KBM-7 (cell line): ENCODE measurements around the gene PC.
"Not testable (repeated sequence)": the region's sequence is repeated elsewhere in the genome, so short reads cannot be mapped to it uniquely, and the experiment has no call there.

Source experiments
- DNase-seq: peaks from one replicate; pipeline ENCODE4 v3.0.0-alpha.2; 2015
- in situ Hi-C: fragments of 300-500 bp; cut with MboI; formaldehyde crosslinking; loops from 2 replicates; pipeline ENCODE4 v1.14.3; 2020; ENCODE audit warnings: low sequenced_read_pairs, low pct_unique_long_range_greater_than_20kb, mixed read lengths

PC gene

DNA sequence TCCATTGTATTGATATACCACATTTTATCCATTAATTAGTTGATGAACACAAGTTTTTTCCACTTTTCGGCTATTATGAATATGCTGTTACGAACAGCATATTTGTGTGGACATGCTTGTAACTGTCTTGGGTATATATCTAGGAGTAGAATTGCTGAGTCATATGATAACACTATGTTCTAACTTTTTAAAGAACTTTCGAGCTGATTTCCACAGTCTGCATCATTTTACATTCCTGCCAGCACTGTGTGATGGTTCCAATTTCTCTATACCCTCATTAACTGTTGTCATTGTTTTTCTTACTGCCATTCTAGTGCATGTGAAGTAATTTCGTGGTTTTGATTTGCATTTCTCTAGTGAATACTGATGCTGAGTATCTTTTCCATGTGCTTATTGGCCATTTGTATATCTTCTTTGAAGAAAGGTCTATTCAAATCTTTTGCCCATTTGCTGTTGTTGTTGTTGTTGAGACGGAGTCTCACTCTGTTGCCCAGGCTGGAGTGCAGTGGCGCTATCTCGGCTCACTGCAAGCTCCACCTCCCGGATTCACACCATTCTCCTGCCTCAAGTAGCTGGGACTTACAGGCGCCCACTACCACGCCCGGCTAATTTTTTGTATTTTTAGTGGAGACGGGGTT is 122.3 kb downstream of the PC start:
- no peak for DNase-seq
- in situ Hi-C loops, result loop anchor here (25.0 kb wide), 1 partner anchor 149 kb away; the partner anchor contains the start of gene RBM4B

DNA sequence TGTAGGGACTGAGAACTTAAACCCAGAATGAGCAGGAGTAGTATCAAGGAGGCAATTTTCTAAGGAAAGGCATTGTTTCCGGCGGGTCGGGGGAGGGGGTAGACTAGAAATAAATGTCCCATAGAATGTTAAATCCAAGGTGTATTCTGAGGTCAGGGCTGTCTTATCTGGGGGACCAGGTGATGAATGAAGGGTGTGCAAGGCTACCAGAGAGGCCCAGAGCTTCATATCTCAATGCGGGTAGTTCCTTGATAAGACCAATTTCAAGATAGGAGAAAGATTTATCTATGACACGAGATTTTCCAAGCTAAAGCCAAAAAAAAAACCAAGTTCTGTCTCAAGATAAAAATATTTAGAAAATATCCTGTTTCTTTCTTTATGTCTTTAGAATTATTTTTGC is 123.2 kb downstream of the PC start:
- in situ Hi-C loops, result loop anchor here (25.0 kb wide), 1 partner anchor 148 kb away; the partner anchor contains the start of gene RBM4B
- DNase-seq, result no peak

DNA sequence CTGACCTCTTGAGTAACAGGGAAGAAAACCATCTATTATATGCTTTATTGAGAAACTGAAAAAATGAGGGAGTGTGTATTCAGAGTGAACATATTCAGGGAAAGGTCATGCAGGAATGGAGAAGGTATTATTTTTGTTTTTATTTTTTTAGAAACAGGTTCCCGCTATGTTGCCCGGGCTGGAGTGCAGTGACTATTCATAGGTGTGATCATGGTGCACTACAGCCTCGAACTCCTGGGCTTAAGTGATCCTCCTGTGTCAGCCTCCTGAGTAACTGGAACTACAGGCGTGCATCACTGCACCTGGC is 123.7 kb downstream of the PC start:
- in situ Hi-C loops, result loop anchor here (25.0 kb wide), 1 partner anchor 147 kb away; the partner anchor contains the start of gene RBM4B

DNA sequence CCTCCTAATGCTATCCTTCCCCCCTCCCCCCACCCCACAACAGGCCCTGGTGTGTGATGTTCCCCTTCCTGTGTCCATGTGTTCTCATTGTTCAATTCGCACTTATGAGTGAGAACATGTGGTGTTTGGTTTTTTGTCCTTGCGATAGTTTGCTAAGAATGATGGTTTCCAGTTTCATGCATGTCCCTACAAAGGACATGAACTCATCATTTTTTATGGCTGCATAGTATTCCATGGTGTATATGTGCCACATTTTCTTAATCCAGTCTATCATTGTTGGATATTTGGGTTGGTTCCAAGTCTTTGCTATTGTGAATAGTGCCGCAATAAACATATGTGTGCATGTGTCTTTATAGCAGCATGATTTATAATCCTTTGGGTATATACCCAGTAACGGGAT is 133.6 kb downstream of the PC start:
- DNase-seq, in situ Hi-C loops: not testable (repeated sequence)

More for the DNA sequence above, 123.7 kb downstream of the PC start:
- DNase-seq, result no peak

DNA sequence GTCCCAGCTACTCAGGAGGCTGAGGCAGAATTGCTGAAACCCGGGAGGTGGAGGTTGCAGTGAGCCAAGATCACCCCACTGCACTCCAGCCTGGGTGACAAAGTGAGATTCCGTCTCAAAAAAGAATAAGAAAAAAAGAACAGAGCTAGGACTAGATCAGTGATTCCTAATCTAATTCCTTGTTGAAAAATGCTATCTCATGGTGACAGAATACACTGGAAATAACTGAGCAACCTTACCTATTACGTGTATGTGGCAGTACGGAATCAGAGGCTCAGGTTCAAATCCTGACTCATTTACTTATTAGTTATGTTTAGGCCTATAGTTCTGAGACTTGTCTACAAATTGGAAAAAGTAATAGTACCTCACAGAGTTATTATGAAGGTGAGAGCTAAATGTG is 134.5 kb downstream of the PC start:
- no peak for DNase-seq
- in situ Hi-C loops, result no loop called here

DNA sequence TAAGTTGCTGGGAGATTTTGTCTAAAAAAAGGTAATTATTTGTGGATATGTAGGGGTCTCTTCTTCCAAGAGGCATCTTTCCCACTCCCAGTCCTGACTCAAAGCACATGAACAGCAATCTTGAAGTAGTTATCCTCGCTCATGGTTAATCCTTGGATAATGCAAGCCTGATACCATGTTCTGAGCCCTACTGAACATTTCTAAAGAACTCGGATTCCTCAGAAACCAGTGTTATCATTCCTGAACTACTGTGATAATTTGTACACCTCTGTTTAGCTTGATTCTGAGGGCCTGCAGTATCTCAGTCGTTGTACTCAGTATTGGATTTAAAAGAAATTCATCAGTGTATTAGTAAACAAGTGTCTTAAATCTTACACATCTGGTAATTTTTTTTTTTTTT is 137.3 kb downstream of the PC start:
- DNase-seq, result no peak
- in situ Hi-C loops, result no loop called here

DNA sequence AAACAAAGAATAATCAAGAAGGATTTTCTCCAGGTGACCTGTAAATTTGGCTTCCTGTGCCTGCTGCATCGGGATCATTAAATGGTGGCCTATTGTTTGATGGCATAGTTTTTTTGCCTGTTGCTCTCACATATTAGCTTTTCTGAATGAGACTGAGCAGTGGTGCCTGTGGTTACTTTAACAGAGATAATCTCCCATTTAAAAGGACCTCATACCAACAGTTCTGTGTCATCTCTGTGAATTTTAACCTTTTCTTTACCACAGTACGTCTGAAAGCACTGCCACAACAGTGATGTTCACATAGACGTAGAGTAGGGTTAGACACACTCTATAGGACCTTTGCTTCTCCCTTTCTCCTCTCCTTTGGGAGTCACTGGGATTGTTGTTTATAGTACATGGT is 137.8 kb downstream of the PC start:
- DNase-seq, result no peak
- in situ Hi-C loops, result no loop called here

DNA sequence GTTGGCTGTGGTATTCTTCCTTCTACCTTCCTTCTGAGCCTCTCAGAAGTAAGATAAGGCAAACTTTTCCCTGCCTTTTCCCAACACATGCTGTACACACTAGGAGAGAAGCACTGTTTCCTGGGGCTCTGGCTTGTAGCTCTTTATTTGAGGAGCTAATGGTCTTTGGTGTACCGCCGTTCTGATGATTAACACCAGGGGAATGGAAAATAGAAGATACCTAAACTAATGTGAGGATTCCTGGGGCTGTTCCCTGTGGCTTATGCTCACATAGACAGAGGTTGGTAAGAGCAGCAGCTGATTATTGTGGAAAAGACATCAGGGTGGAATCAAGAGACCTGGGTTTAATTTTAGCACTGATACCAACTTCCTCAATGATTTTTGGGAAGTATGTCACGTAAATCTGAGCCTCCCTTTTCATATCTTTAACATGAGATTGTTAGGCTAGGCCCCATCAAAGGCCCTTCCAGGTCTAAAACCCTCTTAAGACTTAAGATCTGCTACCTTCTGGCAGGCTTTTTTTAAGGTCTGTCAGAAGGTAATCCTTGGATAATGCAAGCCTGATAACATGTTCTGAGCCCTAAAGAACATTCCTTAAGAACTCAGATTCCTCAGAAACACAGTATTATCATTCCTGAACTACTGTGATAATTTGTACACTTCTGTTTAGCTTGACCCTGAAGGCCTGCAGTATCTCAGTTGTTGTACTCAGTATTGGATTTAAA is 139.8 kb downstream of the PC start:
- no peak for DNase-seq
- in situ Hi-C loops, result no loop called here

DNA sequence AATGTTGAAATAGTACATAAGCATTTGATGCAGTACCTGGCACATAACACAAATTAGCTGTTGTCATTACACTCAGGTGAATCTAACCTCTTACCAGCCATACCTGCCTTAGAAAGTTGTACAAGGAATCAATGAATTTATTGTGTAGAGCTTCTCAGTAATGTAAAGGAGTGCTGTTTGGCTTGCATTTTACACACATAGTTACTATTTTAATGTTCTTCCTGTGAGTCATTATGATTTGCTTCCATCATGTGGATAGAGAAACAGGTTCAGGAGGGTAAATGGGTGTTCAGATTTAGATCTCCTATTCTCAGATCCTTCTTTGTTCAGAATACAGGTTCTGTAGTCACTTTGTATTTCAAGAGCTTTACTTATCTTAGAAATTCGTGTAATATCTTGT is 142.5 kb downstream of the PC start:
- no peak for DNase-seq
- in situ Hi-C loops, result no loop called here

DNA sequence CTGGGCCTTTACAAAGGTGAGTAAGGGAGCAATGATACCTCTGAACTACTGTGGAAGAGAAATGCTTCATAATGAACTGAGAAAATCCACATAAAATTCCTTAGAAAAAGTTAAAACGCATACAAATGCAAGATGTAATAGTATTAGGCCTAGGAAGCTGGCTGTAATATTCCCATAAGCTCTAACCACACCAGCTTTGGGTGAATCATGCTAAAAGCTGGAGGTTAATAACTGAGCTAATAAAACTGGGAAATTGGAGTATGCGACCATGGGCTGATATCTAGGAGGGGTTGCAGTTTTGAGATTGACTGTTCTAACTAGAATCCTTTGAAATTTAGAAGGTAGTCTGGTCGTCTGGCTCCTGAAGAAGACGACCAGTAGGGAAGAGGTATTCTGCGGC is 143.5 kb downstream of the PC start:
- no peak for DNase-seq
- in situ Hi-C loops, result no loop called here

DNA sequence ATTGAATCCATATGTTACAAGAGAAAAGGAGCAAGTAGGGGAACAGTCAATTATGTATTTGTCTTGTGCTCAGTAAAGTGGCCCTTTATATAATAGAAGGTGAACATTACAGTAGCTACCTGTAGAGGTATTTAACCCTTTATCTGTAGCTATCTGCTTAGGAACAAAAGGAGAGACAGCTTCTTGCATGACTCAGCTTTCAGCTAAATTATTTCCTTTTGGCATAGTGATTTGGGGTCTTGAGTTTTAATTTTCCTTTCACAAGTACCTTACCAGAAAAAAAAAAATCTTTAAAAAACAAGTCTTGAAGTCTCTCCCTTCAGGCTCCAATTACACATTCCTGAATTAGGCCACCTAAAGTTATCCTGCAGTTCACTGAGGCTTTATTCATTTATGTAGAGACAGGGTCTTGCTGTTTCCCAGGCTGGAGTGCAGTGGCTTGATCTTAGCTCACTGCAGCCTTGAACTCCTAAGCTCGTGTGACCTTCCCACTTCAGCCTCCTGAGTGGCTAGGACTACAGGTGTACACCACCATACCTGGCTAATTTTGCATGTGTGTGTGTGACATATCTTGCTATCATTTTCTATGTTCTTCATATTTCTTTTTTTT is 147.5 kb downstream of the PC start:
- DNase-seq, result no peak
- in situ Hi-C loops, result no loop called here

DNA sequence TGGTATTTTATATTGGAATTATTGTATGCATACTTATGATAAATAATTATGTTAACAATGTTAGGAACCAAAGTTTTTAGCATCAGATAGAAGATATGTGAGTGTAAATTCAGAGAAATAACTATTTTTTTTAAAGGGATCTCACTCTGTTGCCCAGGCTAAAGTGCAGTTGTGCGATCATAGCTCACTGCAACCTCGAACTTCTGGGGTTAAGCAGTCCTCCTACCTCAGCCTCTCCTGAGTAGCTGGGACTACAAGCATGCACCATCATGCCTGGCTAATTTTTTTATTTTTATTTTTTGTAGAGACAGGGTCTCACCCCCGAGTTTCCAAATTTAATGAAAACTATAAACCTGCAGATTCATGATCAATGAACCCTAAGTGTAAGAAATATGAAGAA is 148.6 kb downstream of the PC start:
- DNase-seq, result no peak
- in situ Hi-C loops, result no loop called here

DNA sequence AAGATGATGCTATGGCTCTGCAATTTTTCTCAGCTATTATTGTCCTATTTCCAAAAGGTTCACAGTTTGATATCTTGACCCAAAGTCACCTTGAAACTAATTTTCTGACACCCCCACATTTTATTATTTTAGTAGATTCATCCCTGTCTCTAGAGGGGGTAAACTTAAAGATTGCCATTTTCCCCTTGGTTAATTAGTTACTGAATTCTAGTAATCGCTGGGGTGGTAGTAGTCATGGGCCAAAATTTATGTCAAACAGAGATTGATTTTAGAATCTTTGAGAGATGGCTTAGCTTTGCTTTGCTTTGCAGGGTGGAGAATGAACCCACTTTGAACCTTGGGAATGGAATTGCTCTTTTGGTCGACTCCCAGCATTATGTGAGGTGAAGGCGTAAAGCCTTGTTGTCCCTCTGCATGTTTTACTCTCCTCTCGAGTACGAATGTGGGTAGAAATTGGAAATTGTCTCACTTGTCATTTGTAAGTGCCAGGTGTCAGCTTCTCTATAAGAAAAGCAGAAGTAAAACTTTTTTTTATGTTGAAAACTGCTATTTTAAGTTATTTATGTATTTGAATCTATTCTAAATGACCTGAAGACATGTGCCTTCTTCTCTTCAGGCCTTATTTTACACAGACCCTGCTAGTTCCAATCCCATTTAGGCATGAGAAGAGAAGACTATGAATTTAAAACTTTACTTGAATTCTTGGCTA is 157.3 kb downstream of the PC start:
- DNase-seq, result peak; percentile 11
- in situ Hi-C loops, result no loop called here

DNA sequence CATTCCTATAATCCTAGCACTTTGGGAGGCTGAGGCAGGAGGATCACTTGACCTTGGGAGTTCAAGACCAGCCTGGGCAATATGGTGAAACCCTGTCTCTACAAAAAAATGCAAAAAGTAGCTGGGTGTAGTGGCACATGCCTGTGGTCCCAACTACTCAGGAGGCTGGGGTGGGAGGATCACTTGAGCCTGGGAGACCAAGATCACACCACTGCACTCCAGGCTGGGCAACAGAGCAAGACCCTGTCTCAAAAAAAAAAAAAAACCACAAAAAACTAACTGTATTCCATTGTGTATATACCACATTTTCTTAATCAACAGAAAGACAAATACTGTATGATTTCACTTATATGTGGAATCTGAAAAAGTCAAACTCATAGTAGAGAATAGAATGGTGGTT is 158.4 kb downstream of the PC start:
- in situ Hi-C loops, DNase-seq: not testable (repeated sequence)
